GM12892 (cell line): ENCODE data around the gene ZNF652.

Source experiments
- POLR2A ChIP-seq: IDR thresholded peaks from 2 replicates; pipeline ENCODE4 v1.6.1; 2011; ENCODE audit warnings: low read depth, low read length, control low read depth
- POLR2AphosphoS5 ChIP-seq: IDR thresholded peaks from 2 replicates; pipeline ENCODE4 v1.6.1; 2011; ENCODE audit warnings: low read depth, low read length, control low read depth
- TAF1 ChIP-seq: IDR thresholded peaks from 2 replicates; pipeline ENCODE4 v1.6.1; 2011; ENCODE audit warnings: low read depth, mild to moderate bottlenecking, control low read depth, low read length, borderline replicate concordance

- TF ChIP-seq POLR2A (no peak), POLR2AphosphoS5 (no peak), TAF1 (no peak)
Measured at GRCh38 chr17:49252148-49252695, 109.8 kb downstream of the ZNF652 start.
